ENCODE measurements around the gene SRPK2.

Gene SRPK2

GRCh38 chr7:105376908-105377533, 11.7 kb downstream of the SRPK2 start:
- H3K9me3 ChIP-seq (ENCODE audit: severe bottlenecking) = no peaks in the 10 kb centered on the region
- no peak overlapping the region for H3K27ac ChIP-seq (ENCODE audit: poor library complexity, severe bottlenecking)
- no peak for TF ChIP-seq CTCF (IDR thresholded peaks at IDR 0.05; ENCODE audit: poor library complexity, severe bottlenecking)
- no peaks in the 10 kb centered on the region for H3K27me3 ChIP-seq (ENCODE audit: insufficient read depth, poor library complexity, severe bottlenecking)
- H3K4me1 ChIP-seq (ENCODE audit: insufficient read depth, poor library complexity, severe bottlenecking) = no peaks in the 10 kb centered on the region
- H3K36me3 ChIP-seq (ENCODE audit: low read depth) = no peaks in the 10 kb centered on the region
- H3K4me3 ChIP-seq (ENCODE audit: severe bottlenecking) = no peak overlapping the region
- ATAC-seq (ENCODE audit: low read depth) (no peak), DNase-seq (ENCODE audit: low spot score) (no peak)

GRCh38 chr7:105369944-105370343, 18.8 kb downstream of the SRPK2 start:
- no peak overlapping the region for H3K4me3 ChIP-seq (ENCODE audit: severe bottlenecking)
- H3K9me3 ChIP-seq (ENCODE audit: severe bottlenecking) = no peaks in the 10 kb centered on the region
- no peak for DNase-seq (ENCODE audit: low spot score)
- no peak overlapping the region for H3K27ac ChIP-seq (ENCODE audit: poor library complexity, severe bottlenecking)
- no peak for ATAC-seq (ENCODE audit: low read depth)
- H3K36me3 ChIP-seq (ENCODE audit: low read depth) = no peaks in the 10 kb centered on the region
- H3K27me3 ChIP-seq (ENCODE audit: insufficient read depth, poor library complexity, severe bottlenecking) = no peaks in the 10 kb centered on the region
- TF ChIP-seq CTCF (IDR thresholded peaks at IDR 0.05; ENCODE audit: poor library complexity, severe bottlenecking) = no peak
- no peaks in the 10 kb centered on the region for H3K4me1 ChIP-seq (ENCODE audit: insufficient read depth, poor library complexity, severe bottlenecking)

- H3K36me3 ChIP-seq (ENCODE audit: low read depth) = no peaks in the 10 kb centered on the region
- no peaks in the 10 kb centered on the region for H3K27me3 ChIP-seq (ENCODE audit: insufficient read depth, poor library complexity, severe bottlenecking)
- ATAC-seq (ENCODE audit: low read depth) (no peak), DNase-seq (ENCODE audit: low spot score) (no peak)
- no peak overlapping the region for H3K27ac ChIP-seq (ENCODE audit: poor library complexity, severe bottlenecking)
- H3K4me3 ChIP-seq (ENCODE audit: severe bottlenecking) = no peak overlapping the region
- H3K9me3 ChIP-seq (ENCODE audit: severe bottlenecking) = no peaks in the 10 kb centered on the region
- no peaks in the 10 kb centered on the region for H3K4me1 ChIP-seq (ENCODE audit: insufficient read depth, poor library complexity, severe bottlenecking)
- no peak for TF ChIP-seq CTCF (IDR thresholded peaks at IDR 0.05; ENCODE audit: poor library complexity, severe bottlenecking)
Observed at GRCh38 chr7:105367458-105367857, 21.3 kb downstream of the SRPK2 start.

- Histone ChIP-seq H3K4me1 (ENCODE audit: insufficient read depth, poor library complexity, severe bottlenecking) (no peaks in the 10 kb centered on the region), H3K36me3 (ENCODE audit: low read depth) (no peaks in the 10 kb centered on the region), H3K27me3 (ENCODE audit: insufficient read depth, poor library complexity, severe bottlenecking) (no peaks in the 10 kb centered on the region), H3K27ac (ENCODE audit: poor library complexity, severe bottlenecking) (no peak overlapping the region), H3K9me3 (ENCODE audit: severe bottlenecking) (no peaks in the 10 kb centered on the region), H3K4me3 (ENCODE audit: severe bottlenecking) (no peak overlapping the region)
- ATAC-seq (ENCODE audit: low read depth) (no peak), DNase-seq (ENCODE audit: low spot score) (no peak)
- TF ChIP-seq CTCF (IDR thresholded peaks at IDR 0.05; ENCODE audit: poor library complexity, severe bottlenecking) = no peak
Observed at GRCh38 chr7:105365541-105366534, 22.9 kb downstream of the SRPK2 start.
